IPS-20b (cell line): Measurements from ENCODE around the gene CNOT4.
"Not testable (repeated sequence)": the region's sequence is repeated elsewhere in the genome, so short reads cannot be mapped to it uniquely, and the experiment has no call there.

ENCODE experiments used
- H3K27ac ChIP-seq: one replicate; pipeline ENCODE4 v1.5.1; 2013; ENCODE audit warnings: low read length
- H3K27me3 ChIP-seq: 2 replicates; pipeline ENCODE4 v1.6.1; 2013; ENCODE audit warnings: mild to moderate bottlenecking, low read length, inconsistent platforms; ENCODE audit not compliant: insufficient read depth
- H3K36me3 ChIP-seq: 2 replicates; pipeline ENCODE4 v1.6.1; 2013; ENCODE audit warnings: low read depth, mild to moderate bottlenecking, inconsistent platforms, low read length, moderate library complexity; ENCODE audit not compliant: insufficient read depth
- H3K4me1 ChIP-seq: 2 replicates; pipeline ENCODE4 v1.6.1; 2013; ENCODE audit warnings: mild to moderate bottlenecking, control low read depth, inconsistent platforms, low read length, moderate library complexity; ENCODE audit not compliant: insufficient read depth
- H3K4me3 ChIP-seq: 2 replicates; pipeline ENCODE4 v1.5.1; 2013; ENCODE audit warnings: mild to moderate bottlenecking, low read length, inconsistent platforms
- H3K9ac ChIP-seq: 2 replicates; pipeline ENCODE4 v1.6.1; 2013; ENCODE audit warnings: low read depth, mild to moderate bottlenecking, inconsistent platforms, low read length, moderate library complexity
- H3K9me3 ChIP-seq: 2 replicates; pipeline ENCODE4 v1.6.1; 2013; ENCODE audit warnings: mild to moderate bottlenecking, low read depth, low read length, inconsistent platforms; ENCODE audit not compliant: insufficient read depth

CNOT4 gene

GRCh38 chr7:135361788-135362187, 148.1 kb downstream of the CNOT4 start:
- H3K4me3 ChIP-seq = no peak overlapping the region
- no peak overlapping the region for H3K9ac ChIP-seq
- no peak overlapping the region for H3K27ac ChIP-seq
- peaks cover 10% of the 10 kb centered on the region for H3K36me3 ChIP-seq
- H3K27me3 ChIP-seq = no peaks in the 10 kb centered on the region
- H3K9me3 ChIP-seq = no peaks in the 10 kb centered on the region
- H3K4me1 ChIP-seq = no peaks in the 10 kb centered on the region

GRCh38 chr7:135359615-135360014, 150.3 kb downstream of the CNOT4 start:
- H3K27ac ChIP-seq = no peak overlapping the region
- H3K9me3 ChIP-seq = no peaks in the 10 kb centered on the region
- H3K4me3 ChIP-seq = no peak overlapping the region
- H3K9ac ChIP-seq = no peak overlapping the region
- peaks cover 7% of the 10 kb centered on the region; the same call in 1 of the 2 replicates for H3K4me1 ChIP-seq
- H3K36me3 ChIP-seq = peaks cover 10% of the 10 kb centered on the region
- H3K27me3 ChIP-seq = no peaks in the 10 kb centered on the region

- Histone ChIP-seq H3K27ac (no peak overlapping the region), H3K27me3 (no peaks in the 10 kb centered on the region), H3K36me3 (no peaks in the 10 kb centered on the region), H3K4me1 (peaks cover 7% of the 10 kb centered on the region; the same call in 1 of the 2 replicates), H3K4me3 (no peak overlapping the region), H3K9ac (no peak overlapping the region), H3K9me3 (no peaks in the 10 kb centered on the region)
These were observed 154.4 kb downstream of the CNOT4 start for GRCh38 chr7:135355377-135356048.

GRCh38 chr7:135353832-135354231, 156.1 kb downstream of the CNOT4 start:
- Histone ChIP-seq H3K27ac (no peak overlapping the region), H3K9ac (no peak overlapping the region), H3K4me1 (peaks cover 7% of the 10 kb centered on the region; the same call in 1 of the 2 replicates), H3K27me3 (no peaks in the 10 kb centered on the region), H3K4me3 (no peak overlapping the region), H3K36me3 (no peaks in the 10 kb centered on the region), H3K9me3 (no peaks in the 10 kb centered on the region)

- Histone ChIP-seq H3K9ac (no peak overlapping the region), H3K36me3 (no peaks in the 10 kb centered on the region), H3K27ac (no peak overlapping the region), H3K4me1 (peaks cover 7% of the 10 kb centered on the region; the same call in 1 of the 2 replicates), H3K9me3 (no peaks in the 10 kb centered on the region), H3K4me3 (no peak overlapping the region), H3K27me3 (no peaks in the 10 kb centered on the region; the same call in 1 of the 2 replicates)
These were observed 157.6 kb downstream of the CNOT4 start for GRCh38 chr7:135352285-135352684.

GRCh38 chr7:135351070-135351469, 158.8 kb downstream of the CNOT4 start:
- not testable (repeated sequence) for H3K4me3 ChIP-seq

GRCh38 chr7:135349746-135350145, 160.2 kb downstream of the CNOT4 start:
- Histone ChIP-seq H3K9ac (no peak overlapping the region), H3K4me1 (no peaks in the 10 kb centered on the region), H3K36me3 (no peaks in the 10 kb centered on the region), H3K9me3 (no peaks in the 10 kb centered on the region), H3K27me3 (no peaks in the 10 kb centered on the region; the same call in 1 of the 2 replicates), H3K4me3 (no peak overlapping the region), H3K27ac (no peak overlapping the region)

More at GRCh38 chr7:135351070-135351469, 158.8 kb downstream of the CNOT4 start:
- H3K27ac ChIP-seq, H3K27me3 ChIP-seq, H3K9ac ChIP-seq, H3K36me3 ChIP-seq, H3K4me1 ChIP-seq, H3K9me3 ChIP-seq: not testable (repeated sequence)

- Histone ChIP-seq H3K9me3 (no peaks in the 10 kb centered on the region), H3K27me3 (no peaks in the 10 kb centered on the region; the same call in 1 of the 2 replicates), H3K36me3 (no peaks in the 10 kb centered on the region), H3K27ac (no peak overlapping the region), H3K4me3 (no peak overlapping the region), H3K4me1 (no peaks in the 10 kb centered on the region), H3K9ac (no peak overlapping the region)
These were observed 161.4 kb downstream of the CNOT4 start for GRCh38 chr7:135348493-135348892.

- Histone ChIP-seq H3K4me3 (no peak overlapping the region), H3K36me3 (no peaks in the 10 kb centered on the region), H3K27ac (no peak overlapping the region), H3K4me1 (no peaks in the 10 kb centered on the region), H3K9me3 (no peaks in the 10 kb centered on the region), H3K27me3 (no peaks in the 10 kb centered on the region; the same call in 1 of the 2 replicates), H3K9ac (no peak overlapping the region)
These were observed 166.5 kb downstream of the CNOT4 start for GRCh38 chr7:135343361-135343760.

GRCh38 chr7:135342887-135343286, 167.0 kb downstream of the CNOT4 start:
- Histone ChIP-seq H3K9me3 (no peaks in the 10 kb centered on the region), H3K27ac (no peak overlapping the region), H3K4me1 (no peaks in the 10 kb centered on the region), H3K4me3 (no peak overlapping the region), H3K36me3 (no peaks in the 10 kb centered on the region), H3K9ac (no peak overlapping the region), H3K27me3 (no peaks in the 10 kb centered on the region; the same call in 1 of the 2 replicates)

- no peaks in the 10 kb centered on the region for H3K9me3 ChIP-seq
These were observed 168.9 kb downstream of the CNOT4 start for GRCh38 chr7:135341049-135341448.

GRCh38 chr7:135337977-135338550, 171.8 kb downstream of the CNOT4 start:
- no peaks in the 10 kb centered on the region for H3K9me3 ChIP-seq
- no peak overlapping the region for H3K9ac ChIP-seq
- H3K27ac ChIP-seq = no peak overlapping the region
- H3K4me3 ChIP-seq = no peak overlapping the region
- no peaks in the 10 kb centered on the region for H3K27me3 ChIP-seq
- 0 out of 2 replicates have a peak, but pooled peaks cover 2% of the 10 kb centered on the region for H3K4me1 ChIP-seq
- no peaks in the 10 kb centered on the region for H3K36me3 ChIP-seq

More at GRCh38 chr7:135341049-135341448, 168.9 kb downstream of the CNOT4 start:
- no peaks in the 10 kb centered on the region for H3K4me1 ChIP-seq
- H3K27ac ChIP-seq = no peak overlapping the region
- H3K36me3 ChIP-seq = no peaks in the 10 kb centered on the region
- H3K27me3 ChIP-seq = no peaks in the 10 kb centered on the region
- H3K9ac ChIP-seq = no peak overlapping the region
- no peak overlapping the region for H3K4me3 ChIP-seq
